Erythroblast (primary cell): ENCODE data around the gene TUBB3.
A peak's percentile ranks its signal among the peaks of the same experiment; 100 is the strongest.
"Not testable (repeated sequence)": the region's sequence is repeated elsewhere in the genome, so short reads cannot be mapped to it uniquely, and the experiment has no call there.

Experiments
- DNase-seq, 2 experiments: peaks; one replicate each; lab custom pipeline; 2025; lab: John Stamatoyannopoulos, UW
- GATA1 ChIP-seq: IDR thresholded peaks from 2 replicates; pipeline ENCODE4 v1.6.1; 2011; ENCODE audit warnings: low read depth, mild to moderate bottlenecking, control low read depth, low read length, moderate library complexity
- POLR2A ChIP-seq: IDR thresholded peaks from 2 replicates; pipeline ENCODE4 v1.6.1; 2011; ENCODE audit warnings: mild to moderate bottlenecking, low read length

Gene TUBB3

DNA sequence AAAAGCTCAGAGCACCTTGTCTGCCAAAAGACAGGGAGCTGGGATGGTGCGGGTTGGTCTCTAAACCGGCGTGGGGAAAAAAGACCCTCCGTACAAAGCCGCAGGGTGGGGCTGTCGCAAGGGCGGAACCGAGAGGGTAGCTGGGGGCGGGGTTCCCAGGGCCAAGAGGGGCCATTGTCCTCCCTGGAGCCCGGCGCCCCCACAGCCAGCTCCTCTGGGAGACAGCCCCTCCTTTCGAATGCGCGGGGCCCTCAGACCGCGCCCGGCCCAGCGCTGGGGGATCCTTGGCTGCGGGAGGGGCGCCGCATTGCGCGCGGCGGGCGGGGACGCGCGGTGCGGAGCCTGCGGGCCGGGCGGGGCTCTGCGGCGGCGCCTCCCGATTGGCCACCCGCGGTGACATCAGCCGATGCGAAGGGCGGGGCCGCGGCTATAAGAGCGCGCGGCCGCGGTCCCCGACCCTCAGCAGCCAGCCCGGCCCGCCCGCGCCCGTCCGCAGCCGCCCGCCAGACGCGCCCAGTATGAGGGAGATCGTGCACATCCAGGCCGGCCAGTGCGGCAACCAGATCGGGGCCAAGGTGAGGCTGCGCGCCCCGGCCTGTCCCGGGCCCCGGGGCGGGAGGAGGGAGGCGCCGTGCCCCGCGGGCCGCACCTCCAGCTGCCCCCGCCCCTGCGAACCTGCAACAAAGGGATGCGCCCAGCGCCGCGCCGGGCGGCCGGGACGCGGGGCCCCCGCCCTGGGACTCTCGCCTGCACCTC, at the start of gene TUBB3:
Gene TUBB3, plus strand, starts transcription at position 459 of the 756 bp plus-strand sequence. Its CDS starts 60 bp downstream, at position 519.
- DNase-seq: peak; percentile 70 to 83
- TF ChIP-seq GATA1 (no peak), POLR2A (no peak)

DNA sequence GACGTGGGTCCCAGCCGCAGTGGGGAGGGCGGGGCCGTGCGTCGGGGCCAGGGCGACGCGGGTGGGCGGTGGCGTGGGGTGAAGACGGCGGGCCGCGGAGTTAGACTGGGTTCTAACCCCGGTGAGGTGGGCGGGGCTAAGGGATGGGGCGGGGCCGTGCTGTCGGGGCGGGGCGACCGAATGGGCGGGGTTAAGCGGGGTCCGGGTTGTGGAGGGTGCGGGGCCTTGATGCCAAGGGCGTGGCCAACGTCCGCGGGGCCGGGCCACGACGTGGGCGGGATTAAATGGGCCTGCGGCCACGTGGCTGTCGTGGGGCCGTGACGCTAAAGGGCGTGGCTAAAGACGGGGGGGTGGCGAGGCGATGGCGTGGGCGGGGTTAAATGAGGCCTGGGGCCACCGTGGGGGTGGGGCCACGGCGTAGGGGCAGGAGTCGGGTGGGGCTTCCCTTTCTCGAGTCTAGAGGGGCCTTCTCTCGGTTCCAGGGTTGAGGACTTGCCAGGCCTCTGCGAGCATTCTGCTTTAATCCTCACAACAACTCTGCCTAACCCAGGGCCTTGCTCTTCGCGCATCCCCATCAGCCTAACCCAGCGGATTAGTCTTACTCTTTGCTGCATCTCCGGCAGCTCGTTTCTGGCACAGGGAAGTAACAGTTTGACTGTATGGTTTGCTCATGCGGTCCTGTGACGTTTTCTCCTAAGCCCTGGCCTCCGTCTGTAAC, 49.0 kb upstream of the TUBB3 start:
- TF ChIP-seq POLR2A (no peak), GATA1 (no peak)
- DNase-seq: peak; percentile 97 to 98

DNA sequence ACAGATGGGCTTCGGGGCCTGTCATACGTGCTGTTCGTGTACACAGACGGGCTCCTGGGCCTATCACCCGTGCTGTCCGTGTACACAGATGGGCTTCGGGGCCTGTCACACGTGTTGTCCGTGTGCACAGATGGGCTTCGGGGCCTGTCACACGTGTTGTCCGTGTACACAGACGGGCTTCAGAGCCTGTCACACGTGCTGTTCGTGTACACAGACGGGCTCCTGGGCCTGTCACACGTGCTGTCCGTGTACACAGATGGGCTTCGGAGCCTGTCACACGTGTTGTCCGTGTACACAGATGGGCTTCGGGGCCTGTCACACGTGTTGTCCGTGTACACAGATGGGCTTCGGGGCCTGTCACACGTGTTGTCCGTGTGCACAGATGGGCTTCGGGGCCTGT, 44.0 kb upstream of the TUBB3 start:
- not testable (repeated sequence) for DNase-seq

DNA sequence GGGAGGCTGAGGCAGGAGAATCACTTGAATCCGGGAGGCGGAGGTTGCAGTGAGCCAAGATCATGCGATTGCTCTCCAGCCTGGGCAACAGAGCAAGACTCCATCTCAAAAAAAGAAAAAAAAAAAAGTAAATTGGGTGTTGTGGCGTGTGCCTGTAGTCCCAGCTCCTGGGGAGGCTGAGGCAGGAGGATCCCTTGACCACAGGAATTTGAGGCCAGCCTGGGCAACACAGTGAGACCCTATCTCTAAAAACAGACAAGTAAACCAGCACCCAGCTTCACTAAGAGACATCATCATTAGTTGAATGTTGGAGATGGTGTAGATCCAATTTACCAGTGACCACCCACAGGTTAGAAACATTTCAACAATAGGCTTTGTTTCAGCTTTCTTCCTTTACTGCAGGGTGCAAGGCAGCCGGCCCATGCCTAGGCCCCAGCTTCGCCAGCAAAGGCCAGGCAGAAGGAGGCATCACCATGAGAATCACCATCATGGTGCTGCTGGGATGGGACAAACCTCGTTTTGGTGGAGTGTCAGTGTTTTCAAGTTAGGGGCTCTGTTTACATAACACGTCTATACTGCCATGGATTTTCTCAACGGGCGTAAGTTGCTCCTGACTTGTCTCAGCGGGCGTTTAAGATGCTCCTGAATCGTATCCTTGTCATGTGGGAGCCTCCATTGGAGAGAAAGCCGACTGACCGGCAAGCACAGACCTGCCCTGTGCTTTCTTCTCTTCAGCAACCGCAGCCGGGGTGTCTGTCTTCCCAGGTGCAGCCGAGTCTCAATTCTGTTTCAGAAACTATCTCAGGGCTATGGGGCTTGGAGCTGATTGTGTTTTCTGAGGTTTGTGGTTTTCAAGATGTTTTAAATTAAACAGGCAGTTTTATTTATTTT, 42.4 kb upstream of the TUBB3 start:
- no peak for TF ChIP-seq GATA1
- TF ChIP-seq POLR2A: no peak
- DNase-seq: no peak

- TF ChIP-seq POLR2A: no peak
- no peak for TF ChIP-seq GATA1
- no peak for DNase-seq
These were observed 41.8 kb upstream of the TUBB3 start for GRCh38 chr16:89881368-89881730.

DNA sequence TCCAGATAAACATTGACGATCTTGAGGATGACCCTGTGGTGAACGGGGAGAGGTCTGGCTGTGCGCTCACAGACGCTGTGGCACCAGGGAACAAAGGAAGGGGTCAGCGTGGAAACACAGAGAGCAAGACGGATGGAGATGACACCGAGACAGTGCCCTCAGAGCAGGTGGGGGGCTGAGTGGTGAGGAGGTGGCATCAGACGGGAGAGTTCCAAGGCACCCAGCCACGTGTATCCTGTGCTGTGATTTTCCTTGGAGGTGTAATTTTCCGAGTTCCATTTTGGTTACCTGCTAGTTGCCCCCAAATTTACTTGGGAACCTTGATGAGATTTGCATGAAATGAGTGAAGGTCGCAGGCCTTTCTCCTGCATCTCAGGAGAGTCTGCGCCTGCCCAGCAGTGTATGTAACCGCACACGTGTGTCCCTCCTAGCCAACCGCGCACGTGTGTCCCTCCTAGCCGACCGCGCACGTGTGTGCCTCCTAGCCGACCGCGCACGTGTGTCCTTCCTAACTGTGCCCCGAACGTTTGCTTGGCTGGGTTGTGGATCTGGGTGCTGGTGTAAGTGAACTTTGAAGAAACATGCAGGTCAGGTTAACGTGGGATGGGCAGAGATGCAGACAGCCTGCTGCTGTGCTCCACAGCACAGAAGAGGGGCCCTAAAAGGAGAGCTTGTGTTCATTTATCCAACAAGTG, 39.6 kb upstream of the TUBB3 start:
- TF ChIP-seq GATA1 (no peak), POLR2A (no peak)
- DNase-seq: no peak

DNA sequence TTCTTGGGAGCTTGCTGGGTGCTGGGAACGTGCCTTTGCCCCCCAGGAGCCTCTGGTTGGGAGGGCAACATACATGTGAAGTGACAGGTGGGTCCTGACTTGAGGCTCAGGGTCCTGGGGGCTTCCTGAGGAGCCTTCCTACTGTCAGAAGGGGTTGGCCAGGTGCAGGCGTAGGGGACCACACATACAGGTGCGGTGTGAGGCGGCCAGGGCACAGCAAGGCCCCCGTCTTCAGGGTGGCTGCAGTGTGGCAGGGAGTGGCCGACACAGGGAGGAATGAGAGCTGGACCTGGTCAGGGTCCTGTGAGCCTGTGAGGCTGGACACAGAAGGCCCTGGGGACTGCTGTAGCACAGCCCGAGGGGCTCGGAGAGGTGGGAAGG, 39.1 kb upstream of the TUBB3 start:
- TF ChIP-seq POLR2A: no peak
- no peak for TF ChIP-seq GATA1
- no peak for DNase-seq

DNA sequence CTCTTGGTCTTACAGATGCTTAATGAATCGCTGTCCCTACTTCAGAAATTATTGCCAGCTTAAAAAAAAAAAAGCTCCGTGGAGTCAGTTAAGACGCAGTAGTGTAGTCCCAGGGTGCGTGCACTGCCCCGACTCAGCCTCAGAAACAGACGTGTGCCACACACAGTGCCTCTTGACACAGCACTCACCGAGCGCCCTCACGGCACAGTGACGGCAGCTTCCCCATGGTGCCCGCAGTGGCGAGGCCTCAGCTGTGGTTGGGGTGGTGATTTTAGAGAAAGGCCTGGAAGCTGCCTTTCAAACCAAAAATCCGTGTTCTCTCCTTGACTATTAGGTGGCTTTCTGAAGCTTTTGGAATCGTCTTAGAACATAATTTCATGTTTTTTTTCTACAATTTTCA, 35.9 kb upstream of the TUBB3 start:
- TF ChIP-seq POLR2A (no peak), GATA1 (no peak)
- DNase-seq: no peak

- DNase-seq: no peak
- no peak for TF ChIP-seq GATA1
- no peak for TF ChIP-seq POLR2A
These were observed 32.9 kb upstream of the TUBB3 start for GRCh38 chr16:89890200-89890599.

DNA sequence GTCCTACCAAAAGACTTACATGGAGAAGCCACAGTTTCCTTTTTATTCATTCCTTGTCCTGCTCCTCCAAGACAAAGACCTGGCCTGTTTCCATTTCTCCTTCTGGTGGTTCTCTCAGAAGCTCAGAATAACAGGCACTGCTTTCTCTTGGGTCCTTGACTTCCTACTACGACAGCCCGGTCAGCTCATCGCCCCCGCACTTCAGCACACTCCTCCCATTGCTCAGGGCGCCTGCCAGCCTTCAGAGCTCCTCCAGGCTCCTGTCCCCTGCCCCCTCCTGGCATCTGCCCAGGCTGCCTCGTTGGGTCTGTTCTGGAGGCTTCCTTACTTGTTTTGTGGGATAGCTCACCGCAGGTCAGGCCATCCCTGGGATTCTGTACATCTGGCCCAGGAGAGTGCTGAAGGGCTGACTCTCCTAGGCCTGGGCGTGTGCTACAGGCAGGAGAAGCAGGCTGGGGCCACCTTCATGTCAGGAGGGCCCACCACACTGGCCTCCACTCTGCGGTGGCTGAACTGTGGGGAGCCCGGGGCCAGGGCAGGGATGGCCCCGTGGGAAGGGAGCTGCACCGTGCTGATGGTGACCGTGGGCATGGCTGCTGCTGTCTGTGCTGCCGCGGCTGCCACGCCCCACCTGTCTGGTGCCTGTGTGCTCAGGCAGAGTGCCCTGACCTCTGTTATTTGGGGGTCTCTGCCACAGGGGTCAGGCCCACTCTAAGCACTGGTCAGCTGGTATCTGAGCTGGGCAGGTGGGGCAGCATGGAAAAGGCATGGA, 32.1 kb upstream of the TUBB3 start:
- DNase-seq: no peak
- no peak for TF ChIP-seq POLR2A

DNA sequence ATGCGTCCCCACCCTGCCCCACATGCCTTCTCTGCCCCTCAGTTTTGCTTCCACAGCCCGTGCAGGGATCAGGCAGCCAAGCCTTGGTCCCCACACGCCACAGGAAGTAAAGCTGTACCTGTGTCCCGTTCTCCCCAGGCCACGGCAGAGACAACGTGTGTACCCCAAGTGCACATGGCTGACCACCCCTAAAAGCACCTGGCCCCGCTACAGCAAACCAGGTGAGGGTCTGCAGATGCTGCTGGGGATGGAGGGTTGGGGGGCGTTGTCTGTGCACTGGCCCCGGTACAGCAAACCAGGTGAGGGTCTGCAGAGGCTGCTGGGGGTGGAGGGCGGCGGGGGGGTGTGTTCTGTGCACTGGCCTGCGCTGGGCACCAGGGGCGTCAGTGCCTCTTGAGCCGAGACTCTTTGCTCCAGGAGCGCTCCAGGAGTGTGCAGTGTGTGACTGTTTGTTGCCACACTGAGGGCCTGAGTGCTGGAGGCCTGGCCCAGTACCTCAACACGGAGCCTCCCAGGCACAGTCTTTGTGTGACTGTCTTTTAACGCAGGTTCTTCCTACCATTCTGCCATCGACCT, 31.0 kb upstream of the TUBB3 start:
- DNase-seq: no peak
- TF ChIP-seq GATA1 (no peak), POLR2A (no peak)

DNA sequence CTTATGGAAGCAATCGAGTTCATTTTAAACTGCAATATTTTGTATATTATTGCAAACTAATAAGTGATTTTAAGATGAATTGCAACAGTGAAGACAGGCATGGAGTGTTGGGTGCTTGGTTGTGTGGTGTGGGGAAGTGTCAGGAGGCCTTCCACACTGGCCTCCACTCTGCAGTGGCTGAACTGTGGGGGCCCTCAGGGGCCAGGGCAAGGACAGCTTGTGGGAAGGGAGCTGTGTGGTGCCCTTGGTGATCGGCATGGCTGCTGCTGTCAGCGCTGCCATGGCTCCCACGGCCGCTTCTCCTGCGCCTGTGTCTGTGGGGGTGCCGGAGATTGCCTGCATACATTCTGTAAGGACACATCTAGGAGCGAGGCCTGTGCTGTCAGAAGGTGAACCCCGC, 30.5 kb upstream of the TUBB3 start:
- TF ChIP-seq GATA1: no peak
- no peak for TF ChIP-seq POLR2A
- no peak for DNase-seq
